B cell (primary cell): ENCODE results near the gene BMP2K. TPM values are rescaled to one million over a fixed set of nuclear protein-coding genes. Genes with fewer than 3 reads are reported as not detected.

Source experiments
- ATAC-seq: fragments of 200-7000 bp; cut with Tn5 transposase; one replicate; pipeline ENCODE4 v1.10.0; 2021; ENCODE audit warnings: low read depth, mild to moderate bottlenecking, moderate number of reproducible peaks, moderate library complexity
- CTCF ChIA-PET: fragments of 350-600 bp; sonication (Branson Sonifier 250); formaldehyde crosslinking; loops from one replicate; lab custom pipeline; 2021; ENCODE audit warnings: antibody characterized with exemption, inconsistent platforms; lab: Charles Lee
- POLR2A ChIA-PET: fragments of 350-600 bp; sonication (Branson Sonifier 250); formaldehyde crosslinking; loops from one replicate; lab custom pipeline; 2021; ENCODE audit warnings: antibody characterized with exemption; lab: Charles Lee
- DNase-seq: peaks from one replicate; pipeline ENCODE4 v3.0.0; 2013
- H2AFZ ChIP-seq: 2 replicates; pipeline ENCODE4 v1.6.1; 2012; ENCODE audit warnings: mild to moderate bottlenecking, low read depth, low read length; ENCODE audit not compliant: insufficient read depth, poor library complexity, severe bottlenecking
- H3K27ac ChIP-seq, 2 donors: 1 replicate in 1 of 2; 2 replicates in 1 of 2; pipeline ENCODE4 v1.5.1; 2012 to 2013; ENCODE audit warnings: low read length in 2 of 2, mild to moderate bottlenecking in 2 of 2, moderate library complexity in 1 of 2
- H3K27me3 ChIP-seq, 4 experiments: fragments of 200-600 bp in 1 of 4; sonication (generic) in 1 of 4; replicated peaks in 1 of 4; 1 replicate in 2 of 4; 2 replicates in 2 of 4; pipeline versions ENCODE4 v1.6.1 to v1.7.0; 2013 to 2016; ENCODE audit warnings: low read length in 3 of 4, mild to moderate bottlenecking in 2 of 4, mixed read lengths in 1 of 4, moderate library complexity in 1 of 4; ENCODE audit not compliant: insufficient read depth in 4 of 4, control insufficient read depth in 3 of 4; ENCODE audit errors: control extremely low read depth in 1 of 4
- H3K36me3 ChIP-seq, 2 experiments: replicated peaks in 1 of 2; 1 replicate in 1 of 2; 2 replicates in 1 of 2; pipeline versions ENCODE4 v1.6.1 to v1.7.1; 2013; ENCODE audit warnings: low read length in 1 of 2; ENCODE audit not compliant: insufficient read depth in 2 of 2, control insufficient read depth in 1 of 2; ENCODE audit errors: control extremely low read depth in 1 of 2, extremely low read depth in 1 of 2
- H3K4me1 ChIP-seq, 2 donors: fragments of 200-600 bp in 1 of 2; sonication (generic) in 1 of 2; 1 replicate in 1 of 2; 2 replicates in 1 of 2; pipeline versions ENCODE4 v1.5.1 to v1.6.1; 2013 to 2017; ENCODE audit warnings: low read length in 2 of 2; ENCODE audit not compliant: control insufficient read depth in 2 of 2, insufficient read depth in 2 of 2
- H3K4me2 ChIP-seq: replicated peaks from 2 replicates; pipeline ENCODE3; 2012; ENCODE audit warnings: mild to moderate bottlenecking, low read depth, low read length; ENCODE audit not compliant: poor library complexity, severe bottlenecking
- H3K4me3 ChIP-seq, 5 experiments: fragments of 200-600 bp in 1 of 5; sonication (generic) in 1 of 5; 1 replicate in 3 of 5; 2 replicates in 2 of 5; pipeline versions ENCODE4 v1.5.1 to v1.7.0; 2011 to 2016; ENCODE audit warnings: low read length in 4 of 5, mild to moderate bottlenecking in 4 of 5, low read depth in 2 of 5, control low read depth in 1 of 5, moderate library complexity in 1 of 5; ENCODE audit not compliant: insufficient read depth in 1 of 5; ENCODE audit errors: control extremely low read depth in 1 of 5, extremely low read depth in 1 of 5
- H3K79me2 ChIP-seq: fragments of 200-600 bp; sonication (generic); one replicate; pipeline ENCODE4 v1.6.0; 2016; ENCODE audit warnings: low read length; ENCODE audit not compliant: control insufficient read depth, insufficient read depth
- H3K9ac ChIP-seq: fragments of 200-600 bp; sonication (generic); 2 replicates; pipeline ENCODE4 v1.6.1; 2017; ENCODE audit warnings: mild to moderate bottlenecking, low read length, moderate library complexity
- H3K9me3 ChIP-seq, 3 donors: one replicate each; pipeline versions ENCODE4 v1.6.1 to v1.7.1; 2013; ENCODE audit warnings: low read length in 2 of 3; ENCODE audit not compliant: control insufficient read depth in 2 of 3, insufficient read depth in 1 of 3; ENCODE audit errors: control extremely low read depth in 1 of 3
- H4K20me1 ChIP-seq: 2 replicates; pipeline ENCODE4 v1.6.0; 2012; ENCODE audit warnings: mild to moderate bottlenecking, low read length; ENCODE audit not compliant: insufficient read depth, control insufficient read depth, poor library complexity, severe bottlenecking
- H3K27ac Mint-ChIP-seq: one replicate; pipeline ENCODE4 v1.8.0; 2021; ENCODE audit warnings: mixed read lengths
- H3K27me3 Mint-ChIP-seq: one replicate; pipeline ENCODE4 v1.8.0; 2021; ENCODE audit warnings: mixed read lengths
- H3K4me1 Mint-ChIP-seq: one replicate; pipeline ENCODE4 v1.8.0; 2021; ENCODE audit warnings: mixed read lengths
- H3K4me3 Mint-ChIP-seq: one replicate; pipeline ENCODE4 v1.8.0; 2021; ENCODE audit warnings: mixed read lengths
- H3K9me3 Mint-ChIP-seq: one replicate; pipeline ENCODE4 v1.8.0; 2022; ENCODE audit warnings: mixed read lengths; ENCODE audit not compliant: insufficient read depth
- EZH2 ChIP-seq: IDR thresholded peaks from 2 replicates; pipeline ENCODE4 v1.6.1; 2012; ENCODE audit warnings: borderline replicate concordance, low read depth, mild to moderate bottlenecking, moderate library complexity, low read length; ENCODE audit not compliant: insufficient read depth, poor library complexity, severe bottlenecking
- WGBS: methylation state at CpG from one replicate; pipeline ENCODE4 v1.1.5; 2013; ENCODE audit warnings: missing lambda C conversion rate; ENCODE audit not compliant: insufficient coverage; 5-methylcytosine and 5-hydroxymethylcytosine counted together
- intact Hi-C: fragments of 100-400 bp; cut with micrococcal nuclease; formaldehyde crosslinking; loops from one replicate; pipeline ENCODE4 v1.10.0; 2022
- polyA plus RNA-seq: library from polyadenylated mRNA; depleted of rRNA; stranded (reverse); fragments of >200 nt; gene quantifications from 2 replicates; pipeline ENCODE4 v1.2.3, GENCODE V29; 2012
- total RNA-seq, 2 donors: library from RNA; stranded (reverse); fragments of 120-200 nt in 1 of 2; gene quantifications; 1 replicate in 1 of 2; 2 replicates in 1 of 2; pipeline versions ENCODE4 v1.2.3 to v1.2.4, GENCODE V29; 2013 to 2022
- TF ChIP-seq, protein P1 (sequence below): fragments of 200-600 bp; IDR thresholded peaks from one replicate; pipeline ENCODE4 v1.8.0; 2022; ENCODE audit warnings: antibody characterized with exemption, mild to moderate bottlenecking

The BMP2K gene
- total and polyA plus RNA-seq, 2 donors (not counting 1 experiment from before 2014, with no cell fraction given) = 59.1 to 117 TPM

DNA sequence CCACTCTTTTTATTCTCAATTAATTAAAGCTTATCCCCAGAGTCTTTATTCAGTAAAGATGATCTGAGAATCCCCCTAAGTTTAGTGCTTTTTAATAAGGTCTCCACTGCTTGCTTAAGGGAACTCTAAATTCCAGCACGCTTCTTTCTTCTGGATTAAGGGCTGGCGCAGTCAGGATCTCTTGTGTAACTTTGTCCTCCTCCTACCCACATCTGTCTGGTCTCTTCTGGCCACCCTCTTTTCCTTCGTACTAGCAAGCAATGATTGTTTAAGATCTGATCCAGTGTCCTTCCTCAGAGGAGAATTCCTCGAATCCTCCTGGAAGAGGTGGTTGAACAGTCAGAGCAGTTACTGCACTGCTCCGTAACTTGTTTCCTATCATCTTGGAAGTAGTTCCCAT, 177.1 kb downstream of the BMP2K start:
- H3K9me3 Mint-ChIP-seq = no peaks in the 10 kb centered on the region

More for the DNA sequence above, 177.1 kb downstream of the BMP2K start:
- H4K20me1 ChIP-seq = no peaks in the 10 kb centered on the region
- peaks cover 21% of the 10 kb centered on the region for H3K27me3 Mint-ChIP-seq
- H3K9me3 ChIP-seq = no peaks in the 10 kb centered on the region
- no peak overlapping the region for H3K27ac Mint-ChIP-seq
- ChIA-PET POLR2A (no interaction called here), CTCF (interaction anchor here (1.1 to 4.7 kb wide), 13 partner anchors 10 to 1383 kb away, joined by 3 to 32 read pairs (median 5); partner anchors contain the start of genes CFAP299 and PAQR3)
- TF ChIP-seq, protein P1, sequence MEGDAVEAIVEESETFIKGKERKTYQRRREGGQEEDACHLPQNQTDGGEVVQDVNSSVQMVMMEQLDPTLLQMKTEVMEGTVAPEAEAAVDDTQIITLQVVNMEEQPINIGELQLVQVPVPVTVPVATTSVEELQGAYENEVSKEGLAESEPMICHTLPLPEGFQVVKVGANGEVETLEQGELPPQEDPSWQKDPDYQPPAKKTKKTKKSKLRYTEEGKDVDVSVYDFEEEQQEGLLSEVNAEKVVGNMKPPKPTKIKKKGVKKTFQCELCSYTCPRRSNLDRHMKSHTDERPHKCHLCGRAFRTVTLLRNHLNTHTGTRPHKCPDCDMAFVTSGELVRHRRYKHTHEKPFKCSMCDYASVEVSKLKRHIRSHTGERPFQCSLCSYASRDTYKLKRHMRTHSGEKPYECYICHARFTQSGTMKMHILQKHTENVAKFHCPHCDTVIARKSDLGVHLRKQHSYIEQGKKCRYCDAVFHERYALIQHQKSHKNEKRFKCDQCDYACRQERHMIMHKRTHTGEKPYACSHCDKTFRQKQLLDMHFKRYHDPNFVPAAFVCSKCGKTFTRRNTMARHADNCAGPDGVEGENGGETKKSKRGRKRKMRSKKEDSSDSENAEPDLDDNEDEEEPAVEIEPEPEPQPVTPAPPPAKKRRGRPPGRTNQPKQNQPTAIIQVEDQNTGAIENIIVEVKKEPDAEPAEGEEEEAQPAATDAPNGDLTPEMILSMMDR = no peak
- TF ChIP-seq EZH2 = no peak
- no peak overlapping the region for H3K27ac ChIP-seq
- H3K36me3 ChIP-seq = no peaks in the 10 kb centered on the region
- H3K4me2 ChIP-seq = no peak overlapping the region
- 93% methylated on average over 2 of the region's 5 CpGs for WGBS
- ATAC-seq = no peak
- DNase-seq = no peak
- no peaks in the 10 kb centered on the region for H3K79me2 ChIP-seq
- no peaks in the 10 kb centered on the region for H3K4me1 ChIP-seq
- no peak overlapping the region for H3K4me3 Mint-ChIP-seq
- no peaks in the 10 kb centered on the region for H3K4me1 Mint-ChIP-seq
- intact Hi-C loops = loop anchor here (5.0 to 10.0 kb wide), 2 partner anchors 622 to 729 kb away; no protein-coding TSS in a partner anchor
- H3K27me3 ChIP-seq = peaks cover 0 to 2% (median 0%) of the 10 kb centered on the region in 4 experiments
- no peak overlapping the region for H3K4me3 ChIP-seq
- H2AFZ ChIP-seq = no peak overlapping the region
- H3K9ac ChIP-seq = no peak overlapping the region
